Measurements from ENCODE around the gene RNF207.
A peak's percentile ranks its signal among the peaks of the same experiment; 100 is the strongest.

Gene RNF207

GRCh38 chr1:6249739-6250689 is 44.1 kb downstream of the RNF207 start:
- no peak for DNase-seq (ENCODE audit: low spot score)
- H3K27ac ChIP-seq = no peak overlapping the region
- no peak for TF ChIP-seq CTCF (conservative IDR thresholded peaks at IDR 0.05; ENCODE audit: low read depth)
- ChIA-PET CTCF (interaction anchor here (0.8 to 1.0 kb wide), 2 partner anchors 99 to 173 kb away, joined by 3 to 5 read pairs; no protein-coding TSS in a partner anchor), POLR2A (ENCODE audit: low non-redundant PET) (no interaction called here)

GRCh38 chr1:6251233-6251632 is 45.3 kb downstream of the RNF207 start:
- POLR2A ChIA-PET (ENCODE audit: low non-redundant PET) = no interaction called here
- no peak for TF ChIP-seq CTCF (conservative IDR thresholded peaks at IDR 0.05; ENCODE audit: low read depth)
- no peak for DNase-seq (ENCODE audit: low spot score)
- no peak overlapping the region for H3K27ac ChIP-seq
- CTCF ChIA-PET = interaction anchor here (0.8 kb wide), 1 partner anchor 205 kb away, joined by 3 read pairs; no protein-coding TSS in a partner anchor

- CTCF ChIA-PET = interaction anchor here (0.8 to 0.9 kb wide), 2 partner anchors 153 to 205 kb away, joined by 3 read pairs; no protein-coding TSS in a partner anchor
- H3K27ac ChIP-seq = peak overlapping the region; percentile 24
- no peak for TF ChIP-seq CTCF (conservative IDR thresholded peaks at IDR 0.05; ENCODE audit: low read depth)
- POLR2A ChIA-PET (ENCODE audit: low non-redundant PET) = no interaction called here
- no peak for DNase-seq (ENCODE audit: low spot score)
Measured at GRCh38 chr1:6251681-6252373, 45.9 kb downstream of the RNF207 start.

- CTCF ChIA-PET = interaction anchor here (0.9 kb wide), 1 partner anchor 153 kb away, joined by 3 read pairs; no protein-coding TSS in a partner anchor
Measured at GRCh38 chr1:6252374-6252710, 46.4 kb downstream of the RNF207 start.

GRCh38 chr1:6253380-6253779 is 47.5 kb downstream of the RNF207 start:
- ChIA-PET POLR2A (ENCODE audit: low non-redundant PET) (no interaction called here), CTCF (interaction anchor here (0.7 kb wide), 1 partner anchor 80 kb away, joined by 4 read pairs; no protein-coding TSS in a partner anchor)
- no peak for TF ChIP-seq CTCF (conservative IDR thresholded peaks at IDR 0.05; ENCODE audit: low read depth)
- DNase-seq (ENCODE audit: low spot score) = no peak
- H3K27ac ChIP-seq = no peak overlapping the region; the same call in 1 of the 2 replicates

More at GRCh38 chr1:6252374-6252710, 46.4 kb downstream of the RNF207 start:
- no peak for DNase-seq (ENCODE audit: low spot score)
- peak overlapping the region; percentile 24 for H3K27ac ChIP-seq
- TF ChIP-seq CTCF (conservative IDR thresholded peaks at IDR 0.05; ENCODE audit: low read depth) = no peak
- POLR2A ChIA-PET (ENCODE audit: low non-redundant PET) = no interaction called here

- H3K27ac ChIP-seq = no peak overlapping the region
- no peak for TF ChIP-seq CTCF (conservative IDR thresholded peaks at IDR 0.05; ENCODE audit: low read depth)
- POLR2A ChIA-PET (ENCODE audit: low non-redundant PET) = interaction anchor here (0.5 kb wide), 1 partner anchor 152 kb away, joined by 13 read pairs; no protein-coding TSS in a partner anchor
- no peak for DNase-seq (ENCODE audit: low spot score)
- CTCF ChIA-PET = interaction anchor here (0.6 kb wide), 1 partner anchor 32 kb away, joined by 4 read pairs; no protein-coding TSS in a partner anchor
Measured at GRCh38 chr1:6254691-6255090, 48.8 kb downstream of the RNF207 start.

Measured in RWPE1 (cell line).